Measurements from ENCODE around the gene FMNL3.

FMNL3 gene

GRCh38 chr12:49644620-49644994 is 62.6 kb downstream of the FMNL3 start:
- H3K4me3 ChIP-seq (ENCODE audit: low read length), result no peak overlapping the region
- TF ChIP-seq CTCF (IDR thresholded peaks at IDR 0.05; ENCODE audit: insufficient read depth, low read depth, low read length, missing control alignments), result peak; percentile 83
- peak; percentile 77 for DNase-seq (ENCODE audit: low read depth)

- no peak overlapping the region for H3K4me3 ChIP-seq (ENCODE audit: low read length)
- no peak for TF ChIP-seq CTCF (IDR thresholded peaks at IDR 0.05; ENCODE audit: insufficient read depth, low read depth, low read length, missing control alignments)
- DNase-seq (ENCODE audit: low read depth), result peak; percentile 85
These were observed 63.1 kb downstream of the FMNL3 start for GRCh38 chr12:49643961-49644619.

GRCh38 chr12:49643135-49643534 is 64.1 kb downstream of the FMNL3 start:
- H3K4me3 ChIP-seq (ENCODE audit: low read length), result no peak overlapping the region
- no peak for TF ChIP-seq CTCF (IDR thresholded peaks at IDR 0.05; ENCODE audit: insufficient read depth, low read depth, low read length, missing control alignments)
- DNase-seq (ENCODE audit: low read depth), result no peak

GRCh38 chr12:49642370-49642802 is 64.8 kb downstream of the FMNL3 start:
- peak; percentile 80 for DNase-seq (ENCODE audit: low read depth)
- TF ChIP-seq CTCF (IDR thresholded peaks at IDR 0.05; ENCODE audit: insufficient read depth, low read depth, low read length, missing control alignments), result no peak

GRCh38 chr12:49641748-49642369 is 65.3 kb downstream of the FMNL3 start:
- DNase-seq (ENCODE audit: low read depth), result no peak
- no peak for TF ChIP-seq CTCF (IDR thresholded peaks at IDR 0.05; ENCODE audit: insufficient read depth, low read depth, low read length, missing control alignments)
- H3K4me3 ChIP-seq (ENCODE audit: low read length), result no peak overlapping the region

More at GRCh38 chr12:49642370-49642802, 64.8 kb downstream of the FMNL3 start:
- no peak overlapping the region for H3K4me3 ChIP-seq (ENCODE audit: low read length)

GRCh38 chr12:49636979-49637755 is 70.0 kb downstream of the FMNL3 start:
- no peak overlapping the region for H3K4me3 ChIP-seq (ENCODE audit: low read length)
- DNase-seq (ENCODE audit: low read depth), result peak; percentile 68
- peak; percentile 81 for TF ChIP-seq CTCF (IDR thresholded peaks at IDR 0.05; ENCODE audit: insufficient read depth, low read depth, low read length, missing control alignments)

Measured in epithelial cell of esophagus (primary cell).